HG03565 (cell line): ENCODE data around the gene MYO16.
"Not testable (repeated sequence)": the region's sequence is repeated elsewhere in the genome, so short reads cannot be mapped to it uniquely, and the experiment has no call there.

Source experiments
- ATAC-seq: cut with Tn5 transposase; IDR thresholded peaks from one replicate; pipeline ENCODE4 v1.9.1; 2021; ENCODE audit warnings: mild to moderate bottlenecking, moderate library complexity; ENCODE audit not compliant: unreplicated experiment

Gene MYO16

GRCh38 chr13:109214393-109214792 is 585.0 kb downstream of the MYO16 start:
- ATAC-seq: no peak

- ATAC-seq: no peak
These were observed 586.0 kb downstream of the MYO16 start for GRCh38 chr13:109215377-109215776.

- ATAC-seq: not testable (repeated sequence)
These were observed 588.1 kb downstream of the MYO16 start for GRCh38 chr13:109217510-109217909.

- ATAC-seq: no peak
These were observed 591.2 kb downstream of the MYO16 start for GRCh38 chr13:109220631-109221030.

GRCh38 chr13:109224033-109224432 is 594.6 kb downstream of the MYO16 start:
- no peak for ATAC-seq

- ATAC-seq: no peak
These were observed 597.2 kb downstream of the MYO16 start for GRCh38 chr13:109226631-109227030.

GRCh38 chr13:109227344-109227940 is 598.0 kb downstream of the MYO16 start:
- ATAC-seq: no peak

GRCh38 chr13:109228211-109228610 is 598.8 kb downstream of the MYO16 start:
- no peak for ATAC-seq

GRCh38 chr13:109231888-109232287 is 602.5 kb downstream of the MYO16 start:
- ATAC-seq: no peak

- ATAC-seq: peak; percentile 55
These were observed 603.9 kb downstream of the MYO16 start for GRCh38 chr13:109233293-109233692.

GRCh38 chr13:109235901-109236300 is 606.5 kb downstream of the MYO16 start:
- ATAC-seq: no peak

GRCh38 chr13:109241160-109241559 is 611.7 kb downstream of the MYO16 start:
- ATAC-seq: no peak

- ATAC-seq: no peak
These were observed 614.0 kb downstream of the MYO16 start for GRCh38 chr13:109243311-109243951.

GRCh38 chr13:109244566-109244965 is 615.2 kb downstream of the MYO16 start:
- ATAC-seq: no peak

GRCh38 chr13:109246001-109246400 is 616.6 kb downstream of the MYO16 start:
- ATAC-seq: no peak

GRCh38 chr13:109249780-109250528 is 620.5 kb downstream of the MYO16 start:
- no peak for ATAC-seq

- ATAC-seq: no peak
These were observed 622.5 kb downstream of the MYO16 start for GRCh38 chr13:109251956-109252355.

- ATAC-seq: no peak
These were observed 623.9 kb downstream of the MYO16 start for GRCh38 chr13:109253316-109253715.

GRCh38 chr13:109254274-109254673 is 624.9 kb downstream of the MYO16 start:
- no peak for ATAC-seq

- no peak for ATAC-seq
These were observed 625.9 kb downstream of the MYO16 start for GRCh38 chr13:109255141-109255856.
